ENCODE measurements around the gene IRF7.

GRCh38 chr11:637333-637592 lies 21.5 kb upstream of the IRF7 start:
- TF ChIP-seq CEBPB (IDR thresholded peaks at IDR 0.05; ENCODE audit: low read depth, low read length) (no peak), CTCF (conservative IDR thresholded peaks at IDR 0.05; ENCODE audit: low read depth, low read length) (no peak), RFX5 (IDR thresholded peaks at IDR 0.05; ENCODE audit: low read depth, low read length) (no peak), POLR2A (IDR thresholded peaks at IDR 0.05; ENCODE audit: low read depth, low read length) (no peak), USF2 (IDR thresholded peaks at IDR 0.05; ENCODE audit: low read depth, low read length) (no peak), ELK1 (IDR thresholded peaks at IDR 0.05; ENCODE audit: borderline replicate concordance, low read depth, low read length) (no peak), MXI1 (IDR thresholded peaks at IDR 0.05; ENCODE audit: borderline replicate concordance, low read depth, low read length) (no peak), SMC3 (IDR thresholded peaks at IDR 0.05; ENCODE audit: low read depth, low read length) (no peak), FOS (IDR thresholded peaks at IDR 0.05; ENCODE audit: low read depth, low read length) (no peak), MAFK (IDR thresholded peaks at IDR 0.05; ENCODE audit: low read depth, low read length) (no peak), CHD1 (IDR thresholded peaks at IDR 0.05; ENCODE audit: low read depth, low read length) (no peak)
